GM18867 (cell line): ENCODE results near the gene MEGF6.
"Not testable (repeated sequence)": the region's sequence is repeated elsewhere in the genome, so short reads cannot be mapped to it uniquely, and the experiment has no call there.

Experiments
- ATAC-seq: cut with Tn5 transposase; IDR thresholded peaks from one replicate; pipeline ENCODE4 v1.9.1; 2021; ENCODE audit warnings: mild to moderate bottlenecking, moderate library complexity; ENCODE audit not compliant: unreplicated experiment

MEGF6 gene

DNA sequence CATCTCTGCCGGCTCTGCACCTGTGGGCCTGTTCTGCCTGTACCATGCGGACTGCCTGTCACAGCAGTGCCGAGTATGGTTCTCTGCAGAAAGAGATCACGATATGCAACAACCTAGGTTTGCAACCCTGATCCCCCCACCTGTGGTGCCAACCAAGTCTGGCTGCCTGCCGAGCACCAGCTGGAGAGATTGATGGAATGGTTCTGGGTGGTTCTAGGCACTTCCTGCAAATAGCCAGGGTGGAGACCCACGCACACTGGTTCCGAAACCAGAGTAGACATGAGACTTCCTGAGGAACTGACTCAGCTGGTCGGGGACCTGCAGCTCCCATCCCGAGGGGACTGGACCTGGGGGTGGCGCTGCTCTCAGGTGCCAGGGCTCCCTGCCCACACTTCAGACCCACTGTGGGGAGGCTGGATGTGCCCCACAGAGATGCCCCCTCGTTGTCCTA, 18.9 kb upstream of the MEGF6 start:
- no peak for ATAC-seq

DNA sequence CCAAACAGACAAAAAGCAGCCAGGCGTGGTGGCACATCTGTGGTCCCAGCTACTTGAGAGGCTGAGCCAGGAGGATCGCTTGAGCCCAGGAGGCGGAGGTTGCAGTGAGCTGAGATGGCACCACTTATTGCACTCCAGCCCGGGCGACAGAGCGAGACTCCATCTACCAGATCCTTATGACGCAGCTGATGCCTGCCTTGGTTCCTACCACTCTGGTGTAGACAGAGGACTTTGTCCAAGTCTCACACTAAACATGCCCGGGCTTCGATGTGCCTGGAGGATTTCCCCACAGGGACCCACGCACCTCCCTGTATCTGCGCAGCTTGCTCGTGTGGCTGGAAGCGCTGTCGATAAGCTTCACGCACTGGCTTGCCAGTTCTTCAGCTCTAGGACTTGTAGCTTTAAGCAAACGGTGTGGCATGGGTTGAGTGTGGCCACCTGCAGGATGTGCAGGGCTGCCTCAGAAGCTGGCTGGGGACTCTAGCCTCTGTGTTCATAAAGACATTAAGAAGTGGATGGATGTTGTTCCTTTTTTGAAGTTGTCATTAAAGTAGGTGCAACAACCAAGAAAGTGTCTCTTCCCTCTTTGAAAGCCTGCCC, 18.4 kb upstream of the MEGF6 start:
- no peak for ATAC-seq

DNA sequence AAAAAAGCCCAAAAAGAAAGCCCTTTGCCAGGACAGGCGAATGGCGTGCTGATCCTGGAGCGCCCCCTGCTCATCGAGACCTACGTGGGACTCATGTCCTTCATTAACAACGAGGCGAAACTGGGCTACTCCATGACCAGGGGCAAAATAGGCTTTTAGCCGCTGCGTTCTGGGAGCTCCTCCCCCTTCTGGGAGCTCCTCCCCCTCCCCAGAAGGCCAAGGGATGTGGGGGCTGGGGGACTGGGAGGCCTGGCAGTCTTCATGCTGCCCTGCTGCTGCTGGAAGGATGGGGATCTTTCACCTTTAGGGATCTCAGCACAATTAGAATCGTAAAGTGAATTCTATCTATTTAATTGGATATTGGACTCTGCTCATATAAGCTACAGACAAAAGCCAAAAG, 17.1 kb upstream of the MEGF6 start:
- no peak for ATAC-seq

DNA sequence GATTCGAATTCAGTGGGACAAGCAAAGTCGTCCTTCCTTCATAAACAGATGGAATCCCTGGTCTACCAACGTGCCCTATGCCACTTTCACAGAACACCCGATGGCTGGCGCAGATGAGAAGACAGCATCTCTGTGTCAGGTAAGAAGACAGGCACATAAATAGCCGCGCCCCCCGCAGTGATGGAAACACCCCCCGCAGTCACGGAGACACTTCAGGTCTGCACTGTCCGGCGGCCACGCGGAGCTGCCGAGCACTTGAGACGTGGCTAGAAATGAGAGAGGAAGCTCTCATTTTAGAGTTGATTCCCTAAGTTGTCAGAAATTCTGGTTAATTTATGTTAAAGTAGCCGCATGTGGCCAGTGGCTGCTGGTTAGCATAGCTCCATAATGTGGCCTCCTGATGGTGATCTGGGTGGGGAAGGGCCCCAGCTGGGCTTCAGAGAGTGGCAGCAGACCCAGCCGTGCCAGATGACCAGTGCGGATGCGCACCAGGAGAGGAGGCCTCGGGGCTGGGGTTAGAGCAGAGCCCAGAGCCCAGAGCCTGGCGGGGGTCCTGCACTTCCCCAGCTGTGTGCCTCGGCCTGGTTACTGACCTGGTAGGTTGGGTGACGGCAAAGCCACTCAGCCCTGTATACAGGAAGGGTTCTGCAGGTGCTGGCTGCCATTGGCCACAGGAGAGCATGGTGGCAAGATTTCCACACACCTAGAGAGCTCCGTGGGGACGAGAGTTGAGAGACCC, 16.4 kb upstream of the MEGF6 start:
- no peak for ATAC-seq

DNA sequence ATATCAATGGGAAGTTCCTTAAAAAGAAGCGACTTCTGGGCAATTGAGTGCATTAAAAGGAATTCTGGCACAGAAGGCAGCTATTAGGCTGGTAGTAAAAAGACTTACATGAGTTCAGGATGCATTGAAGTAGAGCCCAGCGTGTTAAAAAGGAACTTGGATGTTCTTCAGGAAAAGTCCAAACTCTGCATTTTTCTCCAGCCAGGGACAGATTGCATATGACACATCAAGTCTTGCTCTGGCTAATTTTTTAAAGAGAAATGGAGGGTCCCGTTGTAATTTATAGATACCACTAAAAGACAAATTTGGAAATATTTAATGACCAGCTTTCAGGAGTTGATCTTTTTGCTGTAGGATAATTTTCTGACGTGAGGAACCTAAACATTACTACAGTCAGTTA, 14.7 kb upstream of the MEGF6 start:
- no peak for ATAC-seq

DNA sequence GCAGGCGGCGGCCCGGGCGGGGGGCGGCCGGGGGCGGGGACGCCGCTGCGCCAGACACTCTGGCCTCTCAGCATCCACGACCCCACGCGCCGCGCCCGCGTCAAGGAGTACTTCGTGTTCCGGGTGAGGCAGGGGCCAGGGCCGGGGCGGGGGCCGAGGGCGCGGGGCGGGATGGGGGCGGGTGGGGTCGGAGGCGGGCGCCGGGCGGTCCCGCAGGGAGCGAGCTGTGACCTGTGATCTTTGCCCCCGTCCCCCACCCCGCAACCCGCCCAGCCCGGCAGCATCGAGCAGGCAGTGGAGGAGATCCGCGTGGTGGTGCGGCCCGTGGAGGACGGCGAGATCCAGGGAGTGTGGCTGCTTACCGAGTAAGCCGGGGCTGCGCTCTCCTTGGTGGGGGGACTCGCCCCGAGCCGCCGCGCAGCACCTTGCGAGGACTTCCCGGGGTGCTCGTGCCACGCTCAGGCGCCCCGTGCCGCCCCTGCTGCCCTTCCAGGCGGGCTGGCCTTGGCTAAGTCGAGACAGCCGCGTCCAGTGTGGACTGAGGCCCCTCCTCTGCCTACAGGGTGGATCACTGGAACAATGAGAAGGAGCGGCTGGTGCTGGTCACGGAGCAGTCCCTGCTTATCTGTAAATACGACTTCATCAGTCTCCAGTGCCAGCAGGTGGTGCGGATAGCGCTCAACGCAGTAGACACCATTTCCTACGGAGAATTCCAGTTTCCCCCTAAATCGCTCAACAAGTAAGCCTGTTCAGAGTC, 14.0 kb upstream of the MEGF6 start:
- ATAC-seq, result no peak

DNA sequence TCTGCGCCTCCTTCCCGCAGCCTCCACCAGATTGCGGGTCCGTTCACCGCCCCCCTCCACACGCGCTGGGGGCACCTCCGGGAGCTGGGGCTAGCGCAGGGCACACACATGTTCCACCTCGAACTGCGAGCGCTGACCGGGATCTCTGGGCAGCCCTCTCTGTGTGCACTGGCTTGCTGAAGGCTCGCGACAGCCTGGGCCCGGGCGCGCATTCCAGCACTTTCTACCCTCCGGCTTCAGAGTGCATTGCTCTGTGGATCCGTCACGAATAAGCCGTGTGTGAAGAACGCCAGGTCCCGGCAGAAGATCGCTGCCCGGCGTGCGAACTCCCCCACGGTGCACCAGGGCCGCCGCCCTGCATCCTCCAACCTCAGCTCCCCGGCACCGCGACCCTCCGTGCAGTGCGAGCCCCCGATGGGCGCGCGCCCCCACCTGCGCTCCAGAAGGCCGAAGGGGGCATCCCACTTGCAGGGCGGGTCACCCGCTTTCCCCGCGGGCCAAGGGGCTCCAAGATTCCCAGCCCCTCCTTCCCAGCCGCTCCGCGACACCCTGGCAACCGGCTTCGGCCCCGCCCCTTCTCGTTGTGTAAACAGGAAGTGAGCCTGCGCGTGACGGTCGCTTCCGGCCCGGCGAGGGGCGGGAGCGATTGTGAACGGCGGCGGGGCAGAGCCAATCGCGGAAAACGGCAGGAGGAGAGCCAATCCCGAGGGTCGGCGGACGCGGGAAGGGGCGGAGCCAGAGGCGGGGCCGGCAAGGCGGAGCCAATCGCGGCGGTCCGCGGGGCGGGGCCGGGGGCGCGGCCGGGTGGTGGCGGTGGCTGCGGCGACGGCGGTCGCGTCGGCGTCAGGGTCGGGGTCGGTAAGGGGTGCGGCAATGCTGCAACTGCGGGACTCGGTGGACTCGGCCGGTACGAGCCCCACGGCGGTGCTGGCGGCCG, 13.2 kb upstream of the MEGF6 start, which contains the start of gene TPRG1L:
Gene TPRG1L, plus strand, starts transcription at position 816 of the 937 bp plus-strand sequence. Its CDS starts 58 bp downstream, at position 874.
- peak; percentile 89 for ATAC-seq

DNA sequence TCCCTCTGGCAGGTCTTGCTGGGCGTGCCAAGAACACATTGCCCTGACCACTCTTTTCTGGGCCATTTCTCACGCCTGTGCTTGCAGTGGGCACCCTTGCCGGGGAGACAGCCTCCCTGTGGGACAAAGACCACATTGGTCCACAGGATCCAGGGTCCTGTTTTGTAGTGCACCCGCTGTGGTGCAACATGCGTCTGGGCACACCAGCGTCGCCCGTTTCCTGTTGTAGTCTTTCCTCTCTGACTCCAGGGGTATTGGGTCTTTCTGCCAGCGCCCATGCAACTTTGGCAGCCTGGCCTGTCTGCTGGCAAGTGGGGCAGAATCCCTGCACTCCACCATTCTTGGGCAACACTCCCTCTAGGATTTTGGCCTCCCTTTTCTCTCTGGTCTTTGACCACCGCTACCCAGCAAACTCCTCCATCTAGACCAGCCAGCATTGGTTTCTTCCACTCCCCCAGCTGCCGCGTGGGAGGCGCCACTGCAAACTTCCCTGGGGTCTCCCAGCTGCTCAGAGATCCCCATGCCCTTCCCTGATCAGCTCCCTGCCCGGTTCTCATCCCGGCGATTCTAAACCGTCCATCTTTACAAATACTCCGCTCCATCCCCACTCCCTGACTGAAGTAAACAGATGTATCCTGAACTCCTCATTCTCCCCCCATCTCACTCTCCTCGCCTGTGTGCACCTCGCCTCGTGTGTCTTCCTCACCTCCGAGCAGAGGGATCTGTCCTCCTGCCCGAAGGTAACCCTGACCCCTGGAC, 12.3 kb upstream of the MEGF6 start:
- no peak for ATAC-seq

DNA sequence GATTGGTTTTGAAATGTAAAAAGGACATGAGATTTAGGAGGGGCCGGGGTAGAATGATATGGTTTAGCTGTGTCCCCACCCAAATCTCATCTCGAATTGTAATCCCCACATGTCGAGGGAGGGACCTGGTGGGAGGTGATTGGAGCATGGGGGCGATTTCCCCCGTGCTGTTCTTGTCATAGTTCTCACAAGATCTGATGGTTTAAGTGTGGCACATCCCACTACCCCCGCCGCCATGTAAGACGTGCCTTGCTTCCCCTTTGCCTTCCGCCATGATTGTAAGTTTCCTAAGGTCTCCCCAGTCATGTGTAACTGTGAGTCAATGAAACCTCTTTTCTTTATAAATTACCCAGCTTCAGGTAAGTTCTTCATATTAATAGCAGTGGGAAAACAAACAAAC, 10.8 kb upstream of the MEGF6 start:
- ATAC-seq, result not testable (repeated sequence)

DNA sequence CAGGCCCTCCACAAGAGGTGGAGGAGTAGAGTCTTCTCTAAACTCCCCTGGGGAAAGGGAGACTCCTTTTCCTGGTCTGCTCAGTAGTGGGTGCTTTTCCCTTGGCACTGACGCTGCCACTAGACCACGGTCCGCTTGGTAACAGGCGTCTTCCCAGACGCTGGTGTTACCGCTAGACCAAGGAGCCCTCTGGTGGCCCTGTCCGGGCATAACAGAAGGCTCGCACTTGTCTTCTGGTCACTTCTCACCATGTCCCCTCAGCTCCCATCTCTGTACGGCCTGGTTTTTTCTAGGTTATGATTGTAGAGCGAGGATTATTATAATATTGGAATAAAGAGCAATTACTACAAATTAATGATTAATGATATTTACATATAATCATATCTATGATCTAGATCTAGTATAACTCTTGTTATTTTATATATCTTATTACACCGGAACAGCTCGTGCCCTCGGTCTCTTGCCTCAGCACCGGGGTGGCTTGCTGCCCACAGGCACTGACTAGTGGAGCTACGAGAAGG, 9.9 kb upstream of the MEGF6 start:
- not testable (repeated sequence) for ATAC-seq

DNA sequence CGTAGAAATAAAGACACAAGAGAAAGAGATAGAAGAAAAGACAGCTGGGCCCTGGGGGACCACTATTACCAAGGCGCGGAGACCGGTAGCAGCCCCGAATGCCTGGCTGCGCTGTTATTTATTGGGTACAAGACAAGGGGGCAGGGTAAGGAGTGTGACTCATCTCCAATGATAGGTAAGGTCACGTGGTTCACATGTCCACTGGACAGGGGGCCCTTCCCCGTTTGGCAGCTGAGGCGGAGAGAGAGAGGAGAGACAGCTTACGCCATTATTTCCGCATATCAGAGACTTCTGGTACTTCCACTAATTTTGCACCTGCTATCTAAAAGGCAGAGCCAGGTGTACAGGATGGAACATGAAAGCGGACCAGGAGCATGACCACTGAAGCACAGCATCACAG, 9.4 kb upstream of the MEGF6 start:
- ATAC-seq, result no peak

DNA sequence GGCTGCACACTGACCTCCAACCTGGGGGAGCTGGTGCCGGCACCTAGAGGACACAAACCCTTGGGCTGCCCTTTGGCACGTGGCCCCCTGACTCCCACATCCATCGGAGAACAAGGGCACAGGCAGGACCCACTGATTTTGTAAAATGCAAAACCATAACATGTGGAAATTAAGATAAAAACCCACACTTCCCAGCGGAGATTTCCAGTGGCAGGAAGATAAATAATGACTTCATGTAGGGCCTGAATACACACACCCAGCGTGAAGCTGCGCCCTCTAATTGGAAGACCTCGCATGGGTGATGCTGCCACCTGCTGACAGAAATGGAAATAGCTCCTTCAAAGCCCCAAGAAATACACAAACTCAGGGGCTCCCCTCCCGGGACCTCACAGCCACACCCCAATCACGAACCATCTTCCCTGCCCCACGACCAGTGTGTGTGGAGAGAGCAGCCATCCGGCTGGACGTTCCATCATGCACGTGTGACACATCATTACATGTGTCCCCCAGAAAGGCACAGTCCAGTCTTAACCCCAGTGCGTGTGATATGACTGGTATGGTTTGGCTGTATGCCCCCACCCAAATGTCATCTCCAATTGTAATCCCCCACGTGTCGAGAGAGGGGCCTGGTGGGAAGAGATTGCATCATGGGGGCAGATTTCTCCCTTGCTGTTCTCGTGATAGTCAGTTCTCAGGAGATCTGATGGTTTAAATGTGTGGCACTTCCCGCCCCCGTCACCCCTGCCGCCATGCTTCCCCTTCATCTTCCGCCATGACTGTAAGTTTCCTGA, 7.8 kb upstream of the MEGF6 start:
- ATAC-seq, result peak; percentile 51

DNA sequence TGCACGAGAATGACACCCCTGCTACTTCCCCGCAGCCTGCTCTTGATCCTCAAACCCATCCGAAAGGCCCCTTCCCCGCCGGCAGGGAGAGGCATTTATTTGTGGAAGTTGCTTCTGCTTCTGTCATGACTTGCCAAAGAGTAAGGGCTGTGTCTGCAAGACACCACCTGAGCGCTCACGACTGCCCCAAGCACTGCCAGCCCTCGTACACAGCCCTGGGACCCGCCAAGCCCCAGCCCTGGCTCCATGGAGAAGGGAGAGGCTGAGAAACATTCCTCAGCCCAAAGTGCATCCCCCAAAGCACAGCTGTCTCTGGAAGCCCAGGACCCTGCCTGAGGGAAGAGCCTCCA, 7.2 kb upstream of the MEGF6 start:
- no peak for ATAC-seq

DNA sequence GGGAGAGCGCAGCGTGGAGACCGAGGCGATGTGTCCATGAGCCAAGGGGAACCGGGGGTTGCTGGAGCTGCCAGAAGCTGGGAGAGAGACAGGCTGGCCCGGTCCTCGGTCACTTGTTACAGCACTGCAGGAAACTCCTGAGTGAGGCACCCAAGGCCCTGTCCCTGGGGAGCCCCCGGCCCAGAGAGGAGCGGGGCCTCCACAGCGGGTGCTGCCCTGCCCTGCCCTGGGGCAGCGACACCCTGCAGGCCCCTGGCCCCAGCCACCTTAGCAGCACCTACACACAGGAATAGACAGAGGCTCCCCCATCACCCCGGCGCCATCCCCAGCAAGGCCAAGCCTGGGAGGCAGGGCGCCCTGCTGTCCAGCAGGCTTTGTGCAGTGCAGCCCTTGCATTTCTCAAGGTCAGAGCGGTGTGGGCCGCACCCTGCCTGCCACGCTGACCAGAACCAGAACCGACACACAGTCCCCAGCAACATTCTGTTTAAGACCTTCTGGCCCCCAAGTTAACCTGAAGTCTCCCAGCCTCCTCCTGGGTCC, 6.6 kb upstream of the MEGF6 start:
- no peak for ATAC-seq

DNA sequence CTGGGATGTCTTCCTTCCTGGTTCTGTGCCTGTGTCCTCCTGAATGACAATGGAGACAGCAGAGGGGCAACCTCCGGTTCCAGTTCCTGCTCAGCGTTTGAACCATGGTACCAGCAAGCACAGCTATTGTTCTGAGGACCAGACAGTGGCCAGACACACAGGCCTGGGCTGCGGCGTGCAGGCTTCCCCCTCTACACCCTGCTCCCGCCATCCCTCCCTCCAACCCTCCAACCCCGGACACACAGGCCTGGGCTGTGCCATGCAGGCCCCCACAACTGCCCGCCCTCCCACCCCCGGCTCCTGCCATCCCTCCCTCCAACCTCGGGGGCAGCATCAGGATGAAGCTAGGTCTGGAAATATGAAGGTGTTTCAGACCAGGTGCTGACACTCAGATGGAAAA, 5.6 kb upstream of the MEGF6 start:
- no peak for ATAC-seq

DNA sequence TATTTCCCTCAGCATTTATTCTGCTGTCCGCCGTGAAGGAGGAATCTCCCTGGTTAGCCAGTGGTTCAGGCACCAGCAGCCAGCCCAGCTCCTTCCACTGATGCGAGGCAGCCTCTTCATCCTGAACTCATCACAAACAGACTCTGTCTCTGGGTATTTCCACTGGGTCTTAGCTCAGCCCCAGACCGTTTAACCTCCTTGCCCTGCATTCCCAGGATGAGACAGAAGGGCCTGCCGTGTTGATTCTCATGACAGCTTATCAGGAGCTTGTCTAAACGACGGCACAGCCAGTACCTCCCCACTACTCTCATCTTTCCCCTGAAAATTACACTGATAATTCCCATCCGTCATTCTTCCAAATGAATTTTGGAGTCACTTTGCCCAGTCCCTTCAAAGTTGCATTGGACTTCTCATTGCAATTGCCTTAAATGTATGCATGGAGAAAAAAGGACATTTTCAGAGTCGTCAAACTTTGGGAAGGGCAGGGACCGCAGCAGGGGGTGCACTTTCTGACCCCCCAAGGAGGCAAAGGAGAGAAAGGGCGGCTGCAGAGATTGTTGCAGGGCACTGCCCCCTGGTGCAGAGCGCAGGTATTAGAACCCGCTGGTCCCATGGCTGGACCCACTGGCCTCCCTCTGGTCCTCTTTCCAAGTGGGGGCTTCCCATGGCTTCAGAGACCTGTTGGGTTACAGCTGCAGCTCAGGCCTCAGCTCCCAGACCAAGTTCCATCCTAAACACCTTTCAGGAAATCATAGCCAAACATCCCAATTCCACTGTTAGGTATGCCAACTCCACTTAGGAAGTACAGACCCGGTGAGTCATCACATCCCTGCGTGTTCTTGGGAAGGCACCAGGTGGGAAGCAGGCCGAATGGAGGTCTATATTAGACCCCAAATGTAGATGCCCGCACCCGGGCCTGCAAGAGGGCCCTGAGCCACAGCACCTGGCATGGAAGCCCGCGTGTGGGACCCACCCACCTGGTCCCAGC, 3.7 kb upstream of the MEGF6 start:
- ATAC-seq, result no peak

DNA sequence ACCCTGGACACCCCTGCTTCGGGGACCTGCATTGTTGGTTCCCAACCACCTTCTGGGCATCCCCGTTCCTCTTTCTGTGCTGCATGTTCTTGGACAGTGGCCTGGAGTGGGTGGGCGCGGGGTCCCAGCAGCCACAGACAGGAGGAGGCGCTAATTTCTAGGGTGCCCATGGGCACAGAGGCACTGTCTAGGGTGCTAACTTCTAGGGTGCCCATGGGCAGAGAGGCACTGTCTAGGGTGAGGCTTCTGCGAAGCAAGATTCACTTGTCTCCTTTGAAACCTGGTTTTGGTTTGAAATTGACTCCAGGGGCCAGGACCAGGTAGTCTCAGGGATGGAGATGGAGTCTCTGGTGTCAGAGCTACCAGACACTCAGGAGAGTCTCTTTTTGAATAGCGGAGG, 815 bp upstream of the MEGF6 start:
- ATAC-seq, result no peak
